Measurements from ENCODE around the gene KDM8.
A peak's percentile ranks its signal among the peaks of the same experiment; 100 is the strongest.

Gene KDM8

GRCh38 chr16:27203507-27204311 lies at the start of gene KDM8:
KDM8 (plus strand) TSS chr16:27203526; CDS start chr16:27210124, 6,598 bp downstream.
- DNase-seq (ENCODE audit: low spot score): peak; percentile 99

DNA sequence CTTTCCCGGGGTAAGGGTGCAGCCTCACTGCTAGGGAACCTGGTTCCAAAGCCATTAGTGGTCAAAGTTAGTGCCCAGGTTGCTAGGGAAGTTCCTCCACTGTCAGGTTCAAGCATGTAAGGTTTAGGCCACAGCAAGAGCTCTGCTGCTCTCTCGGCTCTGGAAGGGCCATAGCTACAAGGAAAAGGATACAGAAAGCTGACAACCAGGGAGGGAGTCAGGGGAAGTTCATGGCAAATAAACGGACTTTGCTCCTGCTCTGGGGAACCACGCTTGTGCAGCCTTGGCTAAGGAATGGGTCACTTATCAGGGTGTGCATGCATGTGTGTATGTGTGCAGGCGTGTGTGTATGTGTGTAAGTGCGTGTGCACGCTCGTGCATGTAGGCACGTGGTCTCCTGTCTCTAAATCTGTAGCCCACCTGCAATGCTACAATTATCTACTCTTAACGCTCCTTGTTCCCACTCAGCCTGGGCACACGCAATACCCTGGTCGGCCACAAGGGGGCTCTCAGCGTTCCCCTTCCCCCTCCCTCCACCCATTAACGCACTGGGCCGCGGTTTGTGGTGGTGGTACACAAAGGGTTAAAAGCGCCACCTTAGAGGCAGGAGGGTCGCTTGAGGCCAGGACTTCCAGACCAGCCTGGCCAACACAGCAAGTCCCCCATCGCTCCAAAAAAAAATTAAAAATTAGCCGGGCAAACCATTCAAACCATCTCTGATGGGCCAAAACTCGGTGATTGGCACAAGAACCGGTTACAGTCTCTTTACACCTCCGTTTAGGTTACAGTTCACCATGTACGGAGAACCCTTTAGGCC lies 48.4 kb upstream of the KDM8 start:
- DNase-seq (ENCODE audit: low spot score): peak; percentile 24

DNA sequence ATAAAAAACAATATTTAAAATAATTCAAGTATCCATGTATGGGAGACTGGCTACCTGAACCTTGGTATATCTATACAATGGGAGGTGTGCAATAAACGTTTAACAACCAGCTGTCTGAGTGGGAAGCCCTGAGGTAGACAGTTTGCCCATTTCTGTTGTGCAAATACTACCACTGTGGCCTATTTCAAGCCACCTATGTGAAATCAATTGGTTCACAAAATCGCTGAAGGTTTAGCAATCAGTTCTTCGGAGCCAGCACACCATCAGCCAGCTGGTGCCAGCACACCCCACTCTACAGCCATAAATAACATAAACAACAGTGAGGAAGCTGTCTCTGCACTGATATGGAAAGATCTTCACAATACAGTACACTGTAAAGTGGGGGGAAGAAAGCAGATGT lies 46.7 kb upstream of the KDM8 start:
- no peak for DNase-seq (ENCODE audit: low spot score)

DNA sequence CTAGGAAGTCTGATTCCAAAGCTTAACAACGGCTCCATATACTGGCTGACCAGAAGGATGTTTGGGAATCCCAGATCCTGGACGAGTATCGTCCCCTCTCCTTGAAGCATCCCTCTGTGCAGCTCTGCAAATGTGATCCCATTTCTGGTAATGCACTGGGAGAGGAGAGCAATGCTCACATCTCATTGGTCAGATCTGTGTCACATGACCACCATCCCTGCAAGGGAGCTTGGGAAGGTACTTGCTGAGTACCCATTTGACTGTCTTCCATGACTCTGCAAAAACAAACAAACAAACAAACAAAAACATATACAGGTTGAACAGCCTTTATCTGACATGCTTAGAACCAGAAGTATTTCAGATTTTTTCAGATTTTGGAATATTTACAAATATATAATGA lies 41.9 kb upstream of the KDM8 start:
- DNase-seq (ENCODE audit: low spot score): no peak

DNA sequence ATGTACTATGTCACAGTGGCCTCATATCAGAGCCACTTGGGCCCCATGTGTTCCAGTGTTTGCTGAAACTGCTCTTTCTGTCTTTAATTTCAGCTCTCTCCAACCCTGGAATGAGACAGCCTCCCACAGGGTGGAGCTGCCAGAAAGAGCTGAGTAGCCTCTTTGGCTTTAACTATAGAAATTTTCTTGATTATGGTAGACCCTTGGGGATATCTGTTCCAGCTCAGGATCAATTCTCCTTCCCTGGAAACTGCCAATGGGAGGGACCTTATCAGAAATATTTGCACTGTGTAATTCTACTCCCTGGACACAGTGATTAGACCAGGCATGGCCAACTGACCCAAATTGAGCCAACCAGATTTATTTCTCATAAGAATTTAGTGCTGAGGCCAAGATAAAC lies 39.0 kb upstream of the KDM8 start:
- DNase-seq (ENCODE audit: low spot score): no peak

DNA sequence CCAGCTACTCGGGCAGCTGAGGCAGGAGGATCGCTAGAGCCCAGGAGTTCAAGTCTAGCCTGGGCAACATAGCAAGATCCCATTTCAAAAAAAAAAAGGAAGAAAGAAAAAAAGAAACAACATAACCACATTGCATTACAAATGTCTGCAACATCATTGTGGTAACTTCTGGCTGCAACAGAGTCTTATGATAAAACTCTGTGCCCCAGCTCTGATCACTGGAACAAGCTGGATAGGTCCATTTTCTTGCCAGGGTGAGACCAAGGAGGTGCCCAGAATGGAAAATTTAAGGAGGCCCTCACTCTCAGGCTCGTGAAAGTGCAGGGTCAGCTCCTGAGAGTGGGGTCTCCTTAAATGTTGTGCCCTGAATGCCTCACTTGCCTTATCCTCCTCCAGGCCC lies 37.8 kb upstream of the KDM8 start:
- DNase-seq (ENCODE audit: low spot score): no peak

DNA sequence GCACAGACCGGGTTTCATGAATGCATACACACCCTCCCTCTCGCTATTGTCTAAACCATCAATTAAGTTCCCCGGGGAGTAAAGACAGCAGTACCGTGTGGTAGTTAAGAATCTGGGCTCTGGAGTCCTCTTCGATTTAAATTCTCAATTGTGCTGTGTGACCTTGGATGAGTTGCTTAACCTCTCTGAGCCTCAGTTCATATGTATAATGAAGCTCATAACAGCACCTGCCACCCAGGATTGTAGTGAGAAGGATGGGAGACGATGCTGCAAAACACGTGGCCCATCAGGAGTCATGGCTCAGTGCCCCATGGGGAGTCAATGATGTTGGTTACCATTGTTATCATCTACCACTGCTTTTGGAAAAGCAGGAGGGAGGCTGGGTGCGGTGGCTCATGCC lies 34.5 kb upstream of the KDM8 start:
- no peak for DNase-seq (ENCODE audit: low spot score)

- peak; percentile 78 for DNase-seq (ENCODE audit: low spot score)
Observed at GRCh38 chr16:27169511-27170071, 33.7 kb upstream of the KDM8 start.

- no peak for DNase-seq (ENCODE audit: low spot score)
Observed at GRCh38 chr16:27171584-27171983, 31.7 kb upstream of the KDM8 start.

DNA sequence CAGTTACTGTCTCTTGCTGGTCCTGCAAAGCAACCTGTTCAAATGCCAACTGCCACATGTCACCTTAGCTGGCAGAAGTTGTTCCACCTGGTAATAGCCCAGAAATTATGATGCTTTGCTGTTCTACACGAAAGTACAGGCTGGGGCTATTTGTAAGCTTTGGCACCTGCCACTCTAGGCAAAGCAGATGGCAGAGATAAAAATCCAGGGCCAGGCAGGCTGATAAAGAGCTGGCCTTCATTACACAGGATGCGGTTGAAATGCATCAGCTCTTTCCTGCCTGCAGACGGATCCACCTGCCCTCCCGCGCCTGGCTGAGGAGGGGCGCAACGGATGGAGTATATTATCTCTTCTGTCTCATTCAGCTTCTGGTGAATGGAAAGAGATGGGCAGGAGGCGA lies 29.3 kb upstream of the KDM8 start:
- no peak for DNase-seq (ENCODE audit: low spot score)

DNA sequence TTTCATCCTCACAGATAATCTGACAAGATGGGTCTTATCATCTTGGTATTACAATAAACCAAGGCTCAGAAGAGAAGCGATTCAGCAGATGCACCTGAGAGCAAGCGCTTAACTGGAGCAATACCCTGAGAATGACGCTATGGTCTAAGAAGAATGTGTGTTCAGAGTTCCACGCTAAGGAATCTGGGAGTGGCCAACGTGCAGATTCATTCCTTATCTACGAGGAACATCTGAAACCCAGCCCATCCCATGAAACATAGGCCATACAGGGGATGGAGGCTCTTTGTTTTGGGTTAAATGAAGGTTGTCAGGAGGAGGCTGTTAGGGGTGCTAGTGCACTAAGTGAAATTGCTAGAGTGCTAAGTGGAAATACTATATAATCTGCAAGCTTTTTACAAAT lies 28.5 kb upstream of the KDM8 start:
- DNase-seq (ENCODE audit: low spot score): no peak

GRCh38 chr16:27175888-27176287 lies 27.4 kb upstream of the KDM8 start:
- no peak for DNase-seq (ENCODE audit: low spot score)

- DNase-seq (ENCODE audit: low spot score): peak; percentile 88
Observed at GRCh38 chr16:27177031-27177774, 26.1 kb upstream of the KDM8 start.

- peak; percentile 9 for DNase-seq (ENCODE audit: low spot score)
Observed at GRCh38 chr16:27179500-27180072, 23.7 kb upstream of the KDM8 start.

GRCh38 chr16:27181019-27181790 lies 22.1 kb upstream of the KDM8 start:
- DNase-seq (ENCODE audit: low spot score): no peak

DNA sequence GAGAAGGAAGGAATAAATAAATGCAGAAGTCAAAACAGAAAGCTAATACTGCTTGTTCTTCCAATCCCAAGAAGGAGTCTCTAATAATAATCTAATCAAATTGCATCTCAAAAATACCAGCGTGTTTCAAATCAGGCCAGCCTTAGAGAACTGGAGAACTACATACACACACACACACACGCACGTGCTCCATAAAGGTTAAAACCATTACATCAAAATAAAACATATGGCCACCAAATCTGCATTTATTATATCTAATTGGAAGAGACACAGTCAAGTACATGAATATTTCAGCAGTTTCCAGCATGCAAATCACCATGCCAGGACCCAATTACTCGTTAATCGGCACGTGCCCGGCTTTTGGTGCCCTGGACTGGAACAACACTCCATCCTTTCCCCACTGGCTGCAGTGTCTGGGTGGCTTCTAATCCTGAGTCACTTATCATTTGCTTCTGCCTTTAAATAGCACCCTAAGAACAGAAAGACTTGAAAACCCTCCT lies 20.4 kb upstream of the KDM8 start:
- no peak for DNase-seq (ENCODE audit: low spot score)

DNA sequence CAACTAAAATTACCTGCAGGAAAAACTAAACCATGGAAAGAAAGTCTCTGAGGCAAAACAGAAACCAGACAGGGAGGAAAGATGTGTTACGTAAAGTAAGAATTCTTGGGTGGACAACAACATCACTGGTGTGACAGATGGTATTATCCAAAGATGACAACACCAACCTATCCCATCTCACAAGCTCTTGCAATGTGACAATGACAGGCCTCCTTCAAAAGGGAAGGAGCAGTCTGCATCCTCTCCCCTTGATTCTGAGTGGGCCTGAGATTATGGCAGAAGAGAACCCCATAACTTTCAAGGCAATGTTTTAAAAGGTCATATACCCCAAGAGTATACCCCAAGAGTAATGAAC lies 17.6 kb upstream of the KDM8 start:
- no peak for DNase-seq (ENCODE audit: low spot score)

DNA sequence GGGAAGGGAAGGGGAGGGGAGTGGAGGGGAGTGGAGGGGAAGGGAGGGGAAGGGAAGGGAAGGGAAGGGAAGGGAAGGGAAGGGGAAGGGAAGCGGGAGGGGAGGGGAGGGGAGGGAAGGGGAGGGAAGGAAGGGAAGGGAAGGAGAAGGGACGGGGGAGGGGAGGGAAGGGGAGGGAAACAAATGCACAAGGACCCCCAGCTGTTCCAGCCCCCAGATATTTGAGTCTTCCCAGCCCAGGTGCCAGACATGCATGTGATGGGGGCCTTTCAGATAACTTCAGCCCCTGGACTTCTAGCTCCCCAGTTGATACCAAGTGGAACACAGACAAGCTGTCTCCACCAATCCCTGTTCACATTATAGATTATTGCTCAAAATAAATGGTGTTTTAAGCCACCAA lies 14.7 kb upstream of the KDM8 start:
- DNase-seq (ENCODE audit: low spot score): no peak

DNA sequence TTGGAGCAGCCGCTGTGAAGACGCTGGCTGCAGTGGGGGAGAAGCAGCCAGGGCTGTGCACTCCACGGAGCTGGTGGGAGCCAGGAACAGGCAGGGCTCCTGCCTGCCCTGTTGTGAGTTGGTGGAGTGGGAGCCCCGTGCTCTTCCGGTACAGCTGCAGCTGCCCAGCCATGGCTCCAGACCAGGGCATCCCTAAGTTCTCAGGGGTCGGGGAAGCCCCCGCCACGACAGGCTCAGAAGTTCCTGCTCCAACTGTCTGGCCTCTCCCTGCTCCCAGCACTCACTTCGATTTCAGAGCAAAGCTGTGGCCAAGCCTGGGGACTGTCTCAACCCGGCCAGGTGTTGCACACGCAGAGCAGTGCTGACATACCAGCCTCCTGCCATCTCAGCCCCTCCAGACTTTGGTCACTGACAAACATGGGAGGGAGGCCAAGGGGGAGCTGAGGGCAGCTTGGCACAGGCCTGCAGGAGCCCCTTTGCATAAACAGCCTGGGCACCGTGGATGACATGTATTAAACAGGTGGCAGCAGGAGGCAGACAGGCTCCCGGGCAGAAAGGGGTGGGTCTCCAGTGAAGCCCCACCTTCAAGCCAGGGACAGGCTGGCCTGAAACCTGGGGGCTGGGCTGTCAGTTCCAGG lies 13.9 kb upstream of the KDM8 start:
- DNase-seq (ENCODE audit: low spot score): no peak

DNA sequence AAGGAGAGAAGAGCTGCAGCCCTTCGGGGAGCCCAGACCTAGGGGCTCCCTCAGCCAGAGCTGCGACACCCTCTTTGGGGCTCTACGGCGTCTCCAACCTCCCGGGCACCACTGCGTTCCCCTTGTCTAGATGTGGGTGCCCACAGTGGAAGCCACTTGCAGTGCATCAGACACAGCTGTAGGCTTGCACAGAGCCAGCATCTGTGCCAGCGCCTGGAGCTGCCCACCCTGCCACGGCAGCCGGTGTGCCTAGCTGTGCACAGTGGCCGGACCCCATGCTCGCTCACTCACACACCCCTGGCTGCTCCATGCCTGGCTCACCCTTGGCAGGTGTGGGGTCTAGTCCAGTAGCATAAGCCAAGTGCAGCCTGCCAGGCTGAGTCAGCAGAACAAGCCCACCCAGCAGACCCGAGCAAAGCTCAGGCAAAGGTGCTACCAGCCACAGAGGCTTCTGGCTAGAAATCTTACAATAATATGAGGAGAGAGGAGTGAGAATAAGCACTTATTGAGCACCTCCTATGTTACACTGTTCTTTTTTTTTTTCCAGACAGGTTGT lies 12.9 kb upstream of the KDM8 start:
- no peak for DNase-seq (ENCODE audit: low spot score)

Data from RKO (cell line).